Cerebellar cortex (tissue), 1 donor: ENCODE measurements around the gene CERK.
"Not testable (repeated sequence)": the region's sequence is repeated elsewhere in the genome, so short reads cannot be mapped to it uniquely, and the experiment has no call there.

Experiments used
- DNase-seq: peaks from one replicate; pipeline ENCODE4 v3.0.0-alpha.2; 2015; ENCODE audit warnings: low spot score

CERK gene

GRCh38 chr22:46661221-46661851, 76.7 kb downstream of the CERK start:
- peak; percentile 64 for DNase-seq

- DNase-seq, result peak; percentile 86
These were observed 77.3 kb downstream of the CERK start for GRCh38 chr22:46660604-46661201.

DNA sequence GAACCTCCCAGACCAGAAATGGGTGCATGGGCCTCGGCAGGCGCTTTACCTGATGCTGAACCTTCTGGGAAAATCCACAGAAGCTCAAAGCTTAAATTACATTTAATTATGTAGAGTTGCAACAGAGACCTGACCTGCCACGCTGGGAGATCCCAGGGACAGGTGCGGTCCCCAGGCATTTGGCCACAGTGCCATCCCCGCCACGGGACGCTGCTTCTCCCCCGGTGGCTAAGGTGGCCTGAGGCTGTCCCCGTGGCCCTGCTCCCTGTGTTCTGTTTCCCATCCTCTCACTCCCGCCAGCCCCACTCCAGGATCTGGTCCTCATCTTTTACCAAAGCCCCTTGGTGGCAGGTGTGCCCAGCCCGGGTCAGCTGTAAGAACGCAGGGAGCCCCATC, 78.3 kb downstream of the CERK start:
- no peak for DNase-seq

DNA sequence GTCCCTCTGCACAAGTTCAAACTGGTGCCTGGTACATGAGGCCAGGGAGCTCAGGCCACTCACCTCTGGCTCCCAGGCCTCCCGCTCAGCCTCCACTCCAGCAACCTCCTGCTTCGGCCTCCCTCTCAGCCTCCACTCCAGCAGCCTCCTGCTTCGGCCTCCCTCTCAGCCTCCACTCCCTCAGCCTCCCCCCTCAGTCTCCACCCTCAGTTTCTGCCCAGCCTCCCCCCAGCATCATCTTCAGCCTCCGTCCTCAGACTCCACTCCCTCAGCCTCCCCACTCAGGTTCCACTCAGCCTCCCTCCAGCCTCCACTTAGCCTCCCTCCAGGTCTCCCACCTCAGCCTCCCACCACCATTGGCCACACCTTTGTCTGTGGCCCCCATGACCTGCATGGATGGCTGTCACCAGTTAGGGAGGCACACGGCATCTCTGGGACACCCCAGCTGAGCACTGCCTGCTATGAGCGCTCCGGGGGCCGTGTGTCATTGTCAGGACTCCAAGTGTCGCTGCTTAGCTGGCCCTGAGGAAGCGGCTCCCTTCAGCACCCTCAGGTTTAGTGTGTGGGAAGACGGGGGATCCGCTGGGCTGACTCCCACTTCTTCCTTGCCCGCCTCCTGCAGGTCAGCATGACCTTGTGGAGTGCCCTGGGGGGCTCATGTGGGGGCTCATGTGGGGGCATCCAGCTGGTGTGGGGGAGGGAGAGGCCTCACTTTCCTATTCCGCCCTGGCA, 78.8 kb downstream of the CERK start:
- DNase-seq, result no peak

GRCh38 chr22:46657996-46658947, 79.8 kb downstream of the CERK start:
- no peak for DNase-seq

DNA sequence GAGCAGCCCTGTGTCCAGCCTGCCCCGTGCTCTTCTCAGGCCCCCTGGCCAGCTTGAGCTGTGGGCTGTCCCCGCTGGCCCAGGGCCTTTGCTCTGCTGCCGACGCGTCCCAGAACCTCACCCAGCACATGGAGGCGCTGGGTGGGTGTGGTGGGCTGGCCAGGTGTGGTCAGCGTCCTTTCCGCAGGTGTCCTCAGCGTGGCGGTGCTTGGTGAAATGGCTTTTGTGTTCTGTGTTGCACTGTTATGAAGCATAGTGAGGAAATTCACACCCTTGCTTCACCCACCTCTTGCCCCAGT, 80.4 kb downstream of the CERK start:
- DNase-seq, result no peak

DNA sequence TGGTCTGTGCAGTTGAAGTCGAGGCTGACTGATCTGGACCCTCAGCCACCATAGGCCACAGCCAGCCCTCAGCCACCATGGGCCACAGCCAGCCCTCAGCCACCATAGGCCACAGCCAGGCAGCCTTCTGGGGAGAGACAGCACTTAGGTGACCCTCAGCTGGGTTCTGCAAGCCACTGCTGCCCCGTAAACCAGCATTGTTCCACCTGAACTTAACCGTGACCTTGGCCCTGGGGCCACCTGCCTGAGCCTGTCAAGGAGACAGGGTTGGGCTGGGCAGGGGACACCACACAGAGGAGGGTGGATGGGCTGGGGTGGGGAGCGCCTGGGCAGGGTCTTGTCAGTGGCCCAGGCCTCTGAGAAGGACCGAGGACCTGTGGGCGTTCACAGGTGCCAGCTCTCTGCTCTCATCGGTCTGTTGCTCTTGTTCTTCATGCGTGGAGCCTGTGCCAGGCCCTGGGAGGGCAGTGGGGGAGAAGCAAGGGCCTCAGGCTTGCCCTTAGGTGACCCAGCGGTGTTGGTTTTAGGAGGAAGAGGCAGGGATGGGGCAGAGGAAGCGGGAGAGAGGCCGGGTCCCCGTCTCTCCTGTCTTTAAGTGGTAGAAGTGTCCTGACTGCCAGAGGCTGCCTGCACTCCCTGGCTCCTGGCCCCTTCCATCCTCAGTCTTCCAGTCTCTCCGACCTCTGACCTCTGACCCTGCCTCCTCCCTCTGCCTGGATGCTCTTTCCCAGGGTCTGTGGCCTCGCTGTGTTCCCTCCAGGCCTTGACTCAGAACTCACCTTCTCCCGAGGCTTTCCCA, 81.0 kb downstream of the CERK start:
- DNase-seq, result no peak

DNA sequence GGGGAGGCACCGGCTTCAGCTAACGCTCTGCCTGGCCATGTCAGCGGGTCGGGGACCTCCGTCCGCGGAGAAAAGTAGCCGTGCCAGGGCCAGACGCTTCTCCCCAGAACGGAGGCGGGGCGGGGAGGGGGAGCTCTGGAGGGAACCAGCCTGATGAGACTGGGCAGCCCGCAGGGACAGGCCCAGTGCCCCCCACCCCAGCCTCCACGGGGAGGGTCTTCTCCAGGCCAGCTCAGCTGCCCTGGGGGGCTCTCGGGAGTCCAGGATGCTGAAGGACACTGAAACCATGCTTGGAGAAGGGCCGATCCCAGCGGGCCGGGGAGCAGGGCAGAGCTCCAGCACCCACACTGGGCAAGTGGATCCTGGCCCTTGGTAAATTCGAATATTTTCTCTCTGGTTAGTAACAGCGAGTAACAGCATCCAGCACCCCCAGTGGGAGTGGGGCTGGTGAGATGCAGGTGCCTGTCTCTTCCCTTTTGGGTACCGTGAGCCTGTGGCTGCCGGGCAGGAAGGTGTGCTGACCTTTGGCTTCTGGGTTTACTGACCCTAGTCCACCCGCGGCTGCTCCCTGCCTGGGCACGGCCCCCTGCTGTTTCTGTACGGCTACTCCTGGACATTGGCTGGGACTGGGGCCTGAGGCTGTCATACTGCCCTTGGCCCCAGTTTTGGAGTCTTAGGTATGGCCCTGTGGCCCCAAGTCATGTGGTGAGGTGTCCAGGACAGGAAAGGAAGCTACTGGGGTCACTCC, 82.0 kb downstream of the CERK start:
- DNase-seq, result peak; percentile 15

GRCh38 chr22:46654927-46655595, 83.0 kb downstream of the CERK start:
- no peak for DNase-seq

DNA sequence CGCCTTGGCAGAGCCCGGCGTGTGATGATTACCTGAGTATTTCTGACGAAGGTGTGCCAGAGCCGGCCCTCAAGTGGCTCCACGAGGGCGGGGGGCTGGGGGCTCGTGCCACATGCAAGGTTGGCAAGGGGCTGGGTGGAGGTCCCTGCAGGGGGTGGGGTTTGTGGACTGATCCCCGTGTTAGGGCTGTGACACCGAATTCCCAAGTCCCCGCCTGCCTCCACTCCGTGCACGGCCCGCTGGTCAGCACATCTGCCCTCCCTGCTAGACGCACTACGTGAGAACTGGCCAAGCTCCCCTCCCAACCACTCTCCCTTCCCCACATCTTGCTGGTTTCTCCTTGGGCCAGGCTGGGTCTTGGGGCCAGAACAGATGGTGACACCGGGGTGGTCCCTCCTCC, 83.6 kb downstream of the CERK start:
- no peak for DNase-seq

GRCh38 chr22:46653596-46653995, 84.5 kb downstream of the CERK start:
- DNase-seq, result no peak

DNA sequence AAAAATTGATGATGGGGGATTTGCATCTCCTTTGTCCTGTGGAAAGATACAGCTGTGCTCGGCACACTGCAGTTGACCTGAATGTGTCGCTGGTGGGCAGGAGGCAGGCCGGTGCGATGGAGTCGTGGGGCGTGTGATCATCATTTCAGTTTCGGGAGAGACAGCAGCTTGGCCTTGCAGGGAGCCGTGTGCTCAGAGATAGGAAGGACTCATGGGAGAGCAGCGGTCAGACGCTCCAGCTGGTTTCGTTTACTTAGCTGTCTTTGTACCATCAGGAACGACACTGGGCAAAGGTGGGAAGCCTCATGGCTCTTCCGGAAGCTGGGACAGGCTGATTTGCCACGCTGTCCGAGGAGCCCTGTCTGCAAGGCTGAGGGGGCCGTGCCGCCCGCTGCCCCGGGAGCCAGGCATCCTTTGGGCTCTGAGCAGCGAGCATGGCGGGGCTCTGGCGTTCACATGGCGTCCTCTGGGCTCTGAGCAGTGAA, 85.2 kb downstream of the CERK start:
- DNase-seq, result no peak

- DNase-seq, result no peak
These were observed 85.8 kb downstream of the CERK start for GRCh38 chr22:46652081-46652846.

- no peak for DNase-seq
These were observed 86.7 kb downstream of the CERK start for GRCh38 chr22:46651316-46651715.

- no peak for DNase-seq
These were observed 87.8 kb downstream of the CERK start for GRCh38 chr22:46650078-46650810.

- no peak for DNase-seq
These were observed 88.6 kb downstream of the CERK start for GRCh38 chr22:46649141-46650077.

DNA sequence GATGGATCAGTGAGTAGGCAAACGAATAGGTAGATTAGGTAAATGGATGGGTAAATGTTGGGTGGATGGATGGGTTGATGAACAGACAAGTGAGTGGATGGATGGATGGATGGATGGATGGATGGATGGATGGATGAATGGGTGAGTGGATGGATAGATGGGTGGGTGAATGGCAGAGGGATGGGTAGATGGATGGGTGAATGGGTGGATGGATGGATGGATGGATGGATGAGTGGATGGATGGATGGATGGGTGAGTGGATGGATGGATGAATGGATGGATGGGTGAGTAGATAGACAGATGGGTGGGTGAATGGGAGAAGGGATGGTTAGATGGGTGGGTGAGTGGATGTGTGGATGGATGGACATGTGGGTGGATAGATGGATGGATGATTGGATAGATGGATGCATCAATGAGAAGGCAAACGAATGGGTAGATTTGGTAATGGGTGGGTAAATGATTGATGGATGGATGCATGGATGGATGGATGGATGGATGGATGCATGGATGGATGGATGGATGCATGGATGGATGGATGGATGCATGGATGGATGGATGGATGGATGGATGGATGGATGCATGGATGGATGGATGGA, 89.7 kb downstream of the CERK start:
- DNase-seq, result not testable (repeated sequence)
